ENCODE results near the gene AGPAT3. TPM values are rescaled to one million over a fixed set of nuclear protein-coding genes. Genes with fewer than 3 reads are reported as not detected.

AGPAT3 gene
- total RNA-seq, 1 donor from 2014 or later, result 39.1 TPM

- no peak overlapping the region for H3K4me3 ChIP-seq (ENCODE audit: low read depth, low read length)
- peak; percentile 96 for TF ChIP-seq CTCF (conservative IDR thresholded peaks at IDR 0.05; ENCODE audit: low read depth, low read length)
- no peak for DNase-seq (ENCODE audit: low read depth)
These were observed 110.6 kb downstream of the AGPAT3 start for GRCh38 chr21:43975469-43976098.

- TF ChIP-seq CTCF (conservative IDR thresholded peaks at IDR 0.05; ENCODE audit: low read depth, low read length), result no peak
- H3K4me3 ChIP-seq (ENCODE audit: low read depth, low read length), result no peak overlapping the region
- DNase-seq (ENCODE audit: low read depth), result no peak
These were observed 111.6 kb downstream of the AGPAT3 start for GRCh38 chr21:43976661-43977060.

- TF ChIP-seq CTCF (conservative IDR thresholded peaks at IDR 0.05; ENCODE audit: low read depth, low read length), result no peak
- no peak overlapping the region for H3K4me3 ChIP-seq (ENCODE audit: low read depth, low read length)
- no peak for DNase-seq (ENCODE audit: low read depth)
These were observed 113.0 kb downstream of the AGPAT3 start for GRCh38 chr21:43978060-43978459.

GRCh38 chr21:43979654-43980053 is 114.6 kb downstream of the AGPAT3 start:
- H3K4me3 ChIP-seq (ENCODE audit: low read depth, low read length), result no peak overlapping the region
- DNase-seq (ENCODE audit: low read depth), result no peak
- TF ChIP-seq CTCF (conservative IDR thresholded peaks at IDR 0.05; ENCODE audit: low read depth, low read length), result peak; percentile 6

GRCh38 chr21:43981151-43981870 is 116.3 kb downstream of the AGPAT3 start:
- no peak for DNase-seq (ENCODE audit: low read depth)
- TF ChIP-seq CTCF (conservative IDR thresholded peaks at IDR 0.05; ENCODE audit: low read depth, low read length), result no peak
- no peak overlapping the region for H3K4me3 ChIP-seq (ENCODE audit: low read depth, low read length)

GRCh38 chr21:43981871-43982210 is 116.8 kb downstream of the AGPAT3 start:
- no peak for DNase-seq (ENCODE audit: low read depth)
- H3K4me3 ChIP-seq (ENCODE audit: low read depth, low read length), result no peak overlapping the region
- no peak for TF ChIP-seq CTCF (conservative IDR thresholded peaks at IDR 0.05; ENCODE audit: low read depth, low read length)
